Transverse colon (tissue), 4 donors: ENCODE data around the gene TMEM178B. TPM values are rescaled to one million over a fixed set of nuclear protein-coding genes. Genes with fewer than 3 reads are reported as not detected.

ENCODE experiments used
- DNase-seq: peaks from one replicate; pipeline ENCODE4 v3.0.0-alpha.2; 2019
- H3K27ac ChIP-seq, 4 donors: fragments of 200-600 bp; sonication (generic); 2 replicates each; pipeline ENCODE4 v1.5.1; 2016 to 2018; ENCODE audit warnings: inconsistent platforms in 4 of 4
- H3K27me3 ChIP-seq: fragments of 200-600 bp; sonication (generic); 2 replicates; pipeline ENCODE4 v1.5.1; 2017; ENCODE audit warnings: inconsistent platforms
- H3K36me3 ChIP-seq, 4 donors: fragments of 200-600 bp; sonication (generic); 2 replicates each; pipeline ENCODE4 v1.5.1; 2017 to 2019; ENCODE audit warnings: inconsistent platforms in 4 of 4
- H3K4me1 ChIP-seq, 4 donors: fragments of 200-600 bp; sonication (generic); 2 replicates each; pipeline ENCODE4 v1.5.1; 2017 to 2020; ENCODE audit warnings: inconsistent platforms in 4 of 4
- H3K4me3 ChIP-seq, 4 donors: fragments of 200-600 bp; sonication (generic); 1 replicate in 1 of 4; 2 replicates in 3 of 4; pipeline versions ENCODE4 v1.5.1 to v1.6.1; 2017 to 2019; ENCODE audit warnings: inconsistent platforms in 4 of 4
- H3K9me3 ChIP-seq, 2 donors: fragments of 200-600 bp; sonication (generic); 2 replicates each; pipeline ENCODE4 v1.5.1; 2017 to 2019; ENCODE audit warnings: inconsistent platforms in 2 of 2
- CTCF ChIP-seq, 5 experiments: fragments of 200-600 bp in 3 of 5; fragments of 450-650 bp in 2 of 5; sonication (generic) in 3 of 5; IDR thresholded peaks; 1 replicate in 2 of 5; 2 replicates in 3 of 5; pipeline ENCODE4 v1.5.1; 2016 to 2017; ENCODE audit warnings: antibody characterized with exemption in 5 of 5, inconsistent platforms in 3 of 5, mild to moderate bottlenecking in 2 of 5, moderate library complexity in 1 of 5
- EP300 ChIP-seq: sonication (generic); formaldehyde crosslinking; IDR thresholded peaks from one replicate; pipeline ENCODE4 v1.6.1; 2017; ENCODE audit warnings: antibody characterized with exemption, low read depth
- POLR2A ChIP-seq: fragments of 450-650 bp; IDR thresholded peaks from one replicate; pipeline ENCODE4 v1.6.1; 2016; ENCODE audit warnings: antibody characterized with exemption, mild to moderate bottlenecking, moderate library complexity
- POLR2AphosphoS5 ChIP-seq, 3 donors: sonication (generic); formaldehyde crosslinking; IDR thresholded peaks; one replicate each; pipeline ENCODE4 v1.6.1; 2016; ENCODE audit warnings: antibody characterized with exemption in 3 of 3
- WGBS, 2 donors: methylation state at CpG; one replicate each; pipeline ENCODE4 v1.1.5; 2018; ENCODE audit warnings: low coverage in 1 of 2; 5-methylcytosine and 5-hydroxymethylcytosine counted together
- in situ Hi-C, 4 donors: fragments of 200-750 bp; cut with MboI; loops; one replicate each; pipeline versions ENCODE4 v1.15.0 to v1.15.1; 2017; ENCODE audit warnings: low sequenced_read_pairs in 3 of 4, low pct_ligation_motif_present in 1 of 4, low pct_unique_long_range_greater_than_20kb in 1 of 4
- intact Hi-C: fragments of 100-400 bp; cut with DNase I; formaldehyde crosslinking; loops from one replicate; pipeline ENCODE4 v1.15.1; 2023; ENCODE audit warnings: low total_unique reads
- total RNA-seq, 4 donors: library from RNA; depleted of rRNA; stranded (reverse); fragments of >200 nt; gene quantifications; one replicate each; pipeline ENCODE4 v1.1.0, GENCODE V29; 2016

Gene TMEM178B
- total RNA-seq, 4 donors from 2014 or later: 0.32 to 0.82 (median 0.39) TPM

GRCh38 chr7:141265668-141266067 is 191.8 kb downstream of the TMEM178B start:
- no peak overlapping the region for H3K27ac ChIP-seq
- DNase-seq: no peak
- no peaks in the 10 kb centered on the region for H3K4me1 ChIP-seq
- no peak overlapping the region for H3K4me3 ChIP-seq
- intact Hi-C loops: no loop called here
- H3K9me3 ChIP-seq: no peaks in the 10 kb centered on the region
- TF ChIP-seq POLR2AphosphoS5 (IDR thresholded peaks at IDR 0.05): no peak
- no peak for TF ChIP-seq POLR2A
- TF ChIP-seq CTCF (IDR thresholded peaks at IDR 0.05): no peak
- TF ChIP-seq EP300: no peak
- no peaks in the 10 kb centered on the region for H3K36me3 ChIP-seq
- in situ Hi-C loops: no loop called here
- H3K27me3 ChIP-seq: no peaks in the 10 kb centered on the region
- 74 to 75% methylated on average over 2 of the region's 2 CpGs for WGBS, 2 donors

GRCh38 chr7:141268614-141269013 is 194.8 kb downstream of the TMEM178B start:
- intact Hi-C loops (no loop called here), in situ Hi-C loops (no loop called here)
- no peak for TF ChIP-seq CTCF (IDR thresholded peaks at IDR 0.05)
- no peak for TF ChIP-seq POLR2A
- no peak for TF ChIP-seq EP300
- TF ChIP-seq POLR2AphosphoS5 (IDR thresholded peaks at IDR 0.05): no peak
- H3K27ac ChIP-seq: no peak overlapping the region
- no peak for DNase-seq
- no peaks in the 10 kb centered on the region for H3K27me3 ChIP-seq
- H3K36me3 ChIP-seq: no peaks in the 10 kb centered on the region
- WGBS, 2 donors: 49 to 58% methylated on average over 3 of the region's 3 CpGs
- H3K4me3 ChIP-seq: no peak overlapping the region
- no peaks in the 10 kb centered on the region for H3K9me3 ChIP-seq
- H3K4me1 ChIP-seq: no peaks in the 10 kb centered on the region

GRCh38 chr7:141271451-141271850 is 197.6 kb downstream of the TMEM178B start:
- TF ChIP-seq POLR2AphosphoS5 (IDR thresholded peaks at IDR 0.05) (no peak), CTCF (IDR thresholded peaks at IDR 0.05) (no peak), POLR2A (no peak), EP300 (no peak)
- no peak for DNase-seq
- Histone ChIP-seq H3K36me3 (no peaks in the 10 kb centered on the region), H3K9me3 (no peaks in the 10 kb centered on the region), H3K4me3 (no peak overlapping the region), H3K27ac (no peak overlapping the region), H3K27me3 (no peaks in the 10 kb centered on the region), H3K4me1 (no peaks in the 10 kb centered on the region)
- 20 to 89% methylated on average over 1 to 4 of the region's 4 CpGs for WGBS, 2 donors
- intact Hi-C loops: no loop called here
- in situ Hi-C loops: no loop called here

DNA sequence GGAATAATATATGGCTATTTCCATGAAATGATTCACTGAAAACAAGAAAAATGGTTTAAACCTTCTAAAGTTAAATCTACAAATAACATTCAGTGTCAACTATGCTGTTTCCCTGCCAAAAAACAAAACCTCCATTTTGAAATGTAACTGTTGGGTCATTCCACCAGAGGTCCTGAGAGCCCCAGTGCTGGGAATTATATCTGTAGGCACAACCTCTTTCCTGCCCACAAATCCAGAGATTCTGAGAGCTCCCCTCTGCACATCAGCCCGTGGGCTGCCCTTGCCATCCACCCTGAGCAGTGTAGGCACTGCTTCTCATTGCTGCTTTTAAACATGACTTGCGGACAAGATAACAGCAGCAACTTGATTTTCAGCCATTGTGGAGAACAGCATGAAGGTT is 198.6 kb downstream of the TMEM178B start:
- no peaks in the 10 kb centered on the region for H3K4me1 ChIP-seq
- no peaks in the 10 kb centered on the region for H3K27me3 ChIP-seq
- intact Hi-C loops: no loop called here
- in situ Hi-C loops: no loop called here
- TF ChIP-seq EP300 (no peak), POLR2A (no peak), CTCF (IDR thresholded peaks at IDR 0.05) (no peak), POLR2AphosphoS5 (IDR thresholded peaks at IDR 0.05) (no peak)
- H3K4me3 ChIP-seq: no peak overlapping the region
- no peak for DNase-seq
- H3K27ac ChIP-seq: no peak overlapping the region
- no peaks in the 10 kb centered on the region for H3K36me3 ChIP-seq
- H3K9me3 ChIP-seq: no peaks in the 10 kb centered on the region
- 68 to 75% methylated on average over 2 of the region's 2 CpGs for WGBS, 2 donors
